CD4-positive, CD25-positive, alpha-beta regulatory T cell (primary cell): ENCODE data around the gene NPIPA1. TPM values are rescaled to one million over a fixed set of nuclear protein-coding genes. Genes with fewer than 3 reads are reported as not detected.
"Not testable (repeated sequence)": the region's sequence is repeated elsewhere in the genome, so short reads cannot be mapped to it uniquely, and the experiment has no call there.

Experiments used
- ATAC-seq, 2 donors: fragments of 150-1000 bp; cut with Tn5 transposase; one replicate each; pipeline ENCODE4 v1.10.0; 2021; ENCODE audit warnings: low read depth in 2 of 2, moderate number of reproducible peaks in 2 of 2, moderate library complexity in 1 of 2
- DNase-seq, 3 donors: peaks; one replicate each; pipeline versions ENCODE4 v3.0.0 to v3.0.0-alpha.2; 2012 to 2022; ENCODE audit warnings: mixed read lengths in 1 of 3
- H3K27ac ChIP-seq: one replicate; pipeline ENCODE4 v1.7.0; 2013; ENCODE audit warnings: mild to moderate bottlenecking, low read length; ENCODE audit not compliant: insufficient read depth, poor library complexity, severe bottlenecking
- H3K27me3 ChIP-seq: one replicate; pipeline ENCODE4 v1.7.0; 2013; ENCODE audit warnings: low read length; ENCODE audit not compliant: control insufficient read depth, insufficient read depth
- H3K36me3 ChIP-seq: one replicate; pipeline ENCODE4 v1.7.0; 2013; ENCODE audit warnings: mild to moderate bottlenecking, low read length, moderate library complexity; ENCODE audit not compliant: control insufficient read depth, insufficient read depth
- H3K4me1 ChIP-seq: 2 replicates; pipeline ENCODE4 v1.7.0; 2013; ENCODE audit warnings: mild to moderate bottlenecking, low read length; ENCODE audit not compliant: insufficient read depth, control insufficient read depth, poor library complexity, severe bottlenecking
- H3K4me3 ChIP-seq: one replicate; pipeline ENCODE4 v1.7.0; 2013; ENCODE audit warnings: low read depth, mild to moderate bottlenecking, low read length, moderate library complexity
- H3K9me3 ChIP-seq, 2 experiments: 1 replicate in 1 of 2; 2 replicates in 1 of 2; pipeline ENCODE4 v1.7.0; 2013; ENCODE audit warnings: low read length in 2 of 2, mild to moderate bottlenecking in 1 of 2, moderate library complexity in 1 of 2; ENCODE audit not compliant: control insufficient read depth in 2 of 2
- H3K27ac Mint-ChIP-seq, 3 donors: one replicate each; pipeline ENCODE4 v1.8.0; 2020 to 2022; ENCODE audit warnings: mild to moderate bottlenecking in 3 of 3, mixed read lengths in 3 of 3, moderate library complexity in 2 of 3
- H3K27me3 Mint-ChIP-seq: one replicate; pipeline ENCODE4 v1.8.0; 2022; ENCODE audit warnings: mild to moderate bottlenecking, mixed read lengths
- H3K36me3 Mint-ChIP-seq: one replicate; pipeline ENCODE4 v1.8.0; 2020; ENCODE audit warnings: mixed read lengths
- H3K4me1 Mint-ChIP-seq, 4 donors: one replicate each; pipeline ENCODE4 v1.8.0; 2020 to 2022; ENCODE audit warnings: mixed read lengths in 4 of 4, mild to moderate bottlenecking in 1 of 4
- H3K4me3 Mint-ChIP-seq, 4 donors: one replicate each; pipeline ENCODE4 v1.8.0; 2020 to 2022; ENCODE audit warnings: mild to moderate bottlenecking in 4 of 4, mixed read lengths in 4 of 4, moderate library complexity in 3 of 4
- H3K9me3 Mint-ChIP-seq, 7 donors: one replicate each; pipeline ENCODE4 v1.8.0; 2020 to 2022; ENCODE audit warnings: mixed read lengths in 7 of 7, mild to moderate bottlenecking in 3 of 7, moderate library complexity in 2 of 7
- polyA plus RNA-seq, 4 donors: library from polyadenylated mRNA; unstranded; fragments of 300-500 nt; fragmentation: Illumina TruSeq; gene quantifications; one replicate each; pipeline ENCODE4 v1.2.3, GENCODE V29; 2021
- total RNA-seq: library from RNA; stranded (reverse); gene quantifications from one replicate; pipeline ENCODE4 v1.2.3, GENCODE V29; 2022

Gene NPIPA1
- total and polyA plus RNA-seq, 5 donors from 2014 or later: 0.42 to 109 (median 1.7) TPM

GRCh38 chr16:14974656-14975417 is 37.6 kb downstream of the NPIPA1 start, which contains the start of gene PDXDC1:
Gene PDXDC1, plus strand, starts transcription at chr16:14975026. Its CDS starts 174 bp downstream, at chr16:14975200.
- peak within 1 kb of the TSS; percentile 82 for H3K4me3 ChIP-seq

DNA sequence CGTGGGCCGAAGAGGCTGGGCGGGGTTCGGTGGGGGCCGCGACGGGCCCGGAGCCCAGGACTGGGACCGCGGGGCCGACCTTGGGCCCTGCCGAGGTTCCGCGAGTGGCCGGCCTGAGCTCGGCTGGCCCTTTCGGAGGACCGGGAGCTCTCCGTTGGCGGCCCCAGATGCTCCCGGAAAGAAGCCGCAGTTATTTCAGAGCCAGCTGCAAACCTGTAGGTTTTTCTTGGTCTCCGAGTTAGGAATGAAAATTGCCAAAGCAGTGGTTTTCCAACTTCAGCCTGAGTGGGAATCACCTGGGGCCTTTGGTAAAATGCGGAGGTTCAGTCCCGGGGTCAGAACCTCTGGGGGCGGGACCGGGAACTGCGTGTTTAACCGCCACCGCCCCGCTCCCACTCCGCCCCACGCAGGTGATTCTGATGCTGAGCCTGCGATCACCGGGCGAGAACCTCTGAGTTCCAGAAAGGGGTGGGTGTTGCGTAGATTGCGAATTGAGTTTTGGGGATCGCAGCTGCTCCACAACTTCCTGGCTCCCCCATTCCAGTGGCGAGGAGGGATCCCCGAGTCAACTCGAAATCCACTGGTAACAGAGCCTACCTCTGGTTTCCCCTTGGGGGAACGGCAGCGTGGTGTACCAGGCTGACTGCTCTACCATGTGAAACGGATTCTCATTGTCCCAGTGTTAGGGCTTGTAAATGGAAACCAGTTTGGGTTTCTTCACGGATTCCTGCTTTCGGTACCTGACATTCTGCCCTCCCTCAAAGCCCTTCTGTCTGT is 38.4 kb downstream of the NPIPA1 start:
- Mint-ChIP-seq H3K27ac (peak overlapping the region in 2 of 3 donors; percentile 91 to 94), H3K4me1 (peaks cover 4 to 41% (median 26%) of the 10 kb centered on the region in 4 donors), H3K4me3 (peak overlapping the region; percentile 92 to 99 (median 96))
- H3K27ac ChIP-seq: peak overlapping the region; percentile 86
- peaks cover 11% of the 10 kb centered on the region for H3K4me1 ChIP-seq
- H3K9me3 ChIP-seq, H3K9me3 Mint-ChIP-seq, H3K27me3 Mint-ChIP-seq, H3K36me3 ChIP-seq, H3K36me3 Mint-ChIP-seq, H3K27me3 ChIP-seq: not testable (repeated sequence)
- ATAC-seq: peak in 1 of 2 donors; percentile 11
- DNase-seq: peak; percentile 63 to 66 (median 64)
- H3K4me3 ChIP-seq: peak overlapping the region; percentile 82

More at GRCh38 chr16:14974656-14975417, 37.6 kb downstream of the NPIPA1 start, which contains the start of gene PDXDC1:
- not testable (repeated sequence) for H3K36me3 Mint-ChIP-seq, H3K27me3 ChIP-seq, H3K9me3 ChIP-seq, H3K36me3 ChIP-seq, H3K9me3 Mint-ChIP-seq, H3K27me3 Mint-ChIP-seq
- H3K27ac ChIP-seq: peak within 1 kb of the TSS; percentile 86
- peak within 1 kb of the TSS; percentile 94 to 99 (median 96) for H3K4me3 Mint-ChIP-seq
- peaks cover 4 to 38% (median 22%) of the 10 kb centered on the region in 4 donors for H3K4me1 Mint-ChIP-seq
- DNase-seq (peak; percentile 98 to 100 (median 99)), ATAC-seq (peak; percentile 97 to 99)
- peaks cover 11% of the 10 kb centered on the region for H3K4me1 ChIP-seq
- H3K27ac Mint-ChIP-seq: peak within 1 kb of the TSS; percentile 43 to 97 (median 94)

DNA sequence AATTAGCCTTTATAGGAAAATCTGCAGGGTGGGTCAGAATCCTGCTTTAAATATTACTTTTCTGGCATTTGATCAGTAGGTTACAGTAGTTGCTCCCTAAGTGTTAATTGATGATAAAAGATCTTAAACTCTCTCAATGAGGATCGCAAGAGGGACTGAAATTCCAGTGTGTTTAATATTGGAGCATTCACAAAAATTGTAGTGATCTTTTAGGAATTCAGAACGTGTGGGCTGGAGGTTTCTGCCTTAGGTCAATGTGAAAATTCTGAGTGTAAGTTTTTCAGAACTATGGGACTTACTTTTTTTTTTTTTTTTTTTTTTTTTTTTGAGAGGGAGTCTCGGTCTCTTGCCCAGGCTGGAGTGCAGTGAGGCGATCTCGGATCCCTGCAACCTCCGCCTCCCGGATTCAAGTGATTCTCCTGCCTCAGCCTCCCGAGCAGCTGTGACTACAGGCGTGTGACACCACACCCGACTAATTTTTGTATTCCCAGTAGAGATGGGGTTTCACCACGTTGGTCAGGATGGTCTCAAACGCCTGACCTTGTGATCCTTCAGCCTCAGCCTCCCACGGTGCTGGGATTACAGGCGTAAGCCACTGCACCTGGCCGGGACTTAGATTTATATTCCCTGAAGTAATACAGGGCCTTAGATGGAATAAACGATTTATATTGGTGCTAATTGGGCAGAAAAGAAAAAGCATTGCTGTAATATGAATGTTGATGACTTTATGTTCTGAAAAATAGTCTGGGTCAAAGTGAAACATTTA is 39.9 kb downstream of the NPIPA1 start:
- not testable (repeated sequence) for H3K27me3 Mint-ChIP-seq, H3K27me3 ChIP-seq, H3K36me3 Mint-ChIP-seq, H3K9me3 ChIP-seq, H3K36me3 ChIP-seq, H3K27ac ChIP-seq, H3K4me3 ChIP-seq, ATAC-seq, DNase-seq, H3K9me3 Mint-ChIP-seq
- H3K4me1 ChIP-seq: peaks cover 11% of the 10 kb centered on the region
- Mint-ChIP-seq H3K4me3 (peak overlapping the region in 3 of 4 donors; percentile 8 to 99 (median 39)), H3K27ac (peak overlapping the region in 2 of 3 donors; percentile 73 to 91), H3K4me1 (peaks cover 14 to 50% (median 34%) of the 10 kb centered on the region in 4 donors)

DNA sequence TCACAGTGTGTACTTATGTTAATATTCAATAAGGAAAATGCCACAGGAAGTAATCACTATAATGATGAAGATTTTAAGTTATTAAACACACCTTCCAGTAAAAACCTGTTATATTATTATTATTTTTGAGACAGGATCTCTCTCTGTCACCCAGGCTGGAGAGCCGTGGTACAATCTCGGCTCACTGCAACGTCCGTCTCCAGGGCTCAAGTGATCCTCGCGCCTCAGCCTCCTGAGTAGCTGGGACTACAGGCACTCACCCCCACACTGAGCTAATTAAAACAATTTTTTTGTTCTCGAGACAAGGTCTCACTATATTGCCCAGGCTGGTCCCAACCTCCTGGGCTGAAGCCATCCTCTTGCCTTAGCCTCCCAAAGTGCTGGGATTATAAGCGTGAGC is 41.0 kb downstream of the NPIPA1 start:
- peaks cover 15 to 56% (median 37%) of the 10 kb centered on the region in 4 donors for H3K4me1 Mint-ChIP-seq

DNA sequence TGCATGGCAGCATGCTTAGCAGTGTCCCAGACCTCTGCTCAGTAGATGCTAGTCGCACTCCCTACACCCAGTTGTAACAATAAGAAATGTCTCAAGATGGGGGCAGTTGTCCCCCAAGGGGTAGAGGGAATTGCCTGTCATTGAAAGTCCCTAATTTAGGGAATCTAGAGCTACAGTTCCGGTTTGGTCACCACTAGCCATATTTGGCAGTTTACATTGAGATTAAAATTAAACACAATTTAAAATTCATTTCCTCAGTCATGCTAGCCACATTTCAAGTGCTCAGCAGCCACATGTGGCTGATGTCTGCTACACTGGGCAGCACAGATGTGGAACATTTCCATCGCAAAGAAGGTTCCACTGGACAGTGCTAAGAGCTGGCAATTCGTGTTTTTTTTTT is 41.7 kb downstream of the NPIPA1 start:
- not testable (repeated sequence) for DNase-seq, H3K36me3 Mint-ChIP-seq, H3K27me3 Mint-ChIP-seq, H3K4me3 ChIP-seq, H3K27me3 ChIP-seq, H3K27ac ChIP-seq, H3K9me3 ChIP-seq, ATAC-seq, H3K9me3 Mint-ChIP-seq, H3K36me3 ChIP-seq
- H3K4me1 Mint-ChIP-seq: peaks cover 20 to 59% (median 41%) of the 10 kb centered on the region in 4 donors
- peak overlapping the region in 1 of 3 donors; percentile 32 for H3K27ac Mint-ChIP-seq
- peaks cover 11% of the 10 kb centered on the region for H3K4me1 ChIP-seq
- peak overlapping the region in 1 of 4 donors; percentile 60 for H3K4me3 Mint-ChIP-seq

More for the DNA sequence above, 41.0 kb downstream of the NPIPA1 start:
- DNase-seq, H3K9me3 ChIP-seq, H3K27ac ChIP-seq, H3K27me3 Mint-ChIP-seq, H3K27me3 ChIP-seq, H3K4me3 ChIP-seq, H3K9me3 Mint-ChIP-seq, H3K27ac Mint-ChIP-seq, ATAC-seq, H3K36me3 Mint-ChIP-seq, H3K36me3 ChIP-seq: not testable (repeated sequence)
- H3K4me3 Mint-ChIP-seq: peak overlapping the region in 1 of 4 donors; percentile 60
- H3K4me1 ChIP-seq: peaks cover 11% of the 10 kb centered on the region

- not testable (repeated sequence) for DNase-seq, H3K36me3 ChIP-seq, H3K4me1 ChIP-seq, H3K9me3 Mint-ChIP-seq, H3K9me3 ChIP-seq, H3K27ac Mint-ChIP-seq, H3K4me3 Mint-ChIP-seq, ATAC-seq, H3K27me3 Mint-ChIP-seq, H3K4me3 ChIP-seq, H3K27me3 ChIP-seq, H3K27ac ChIP-seq
- Mint-ChIP-seq H3K36me3 (peaks cover 19% of the 10 kb centered on the region), H3K4me1 (peaks cover 20 to 60% (median 43%) of the 10 kb centered on the region in 4 donors)
Observed at GRCh38 chr16:14981234-14981633, 44.0 kb downstream of the NPIPA1 start.

DNA sequence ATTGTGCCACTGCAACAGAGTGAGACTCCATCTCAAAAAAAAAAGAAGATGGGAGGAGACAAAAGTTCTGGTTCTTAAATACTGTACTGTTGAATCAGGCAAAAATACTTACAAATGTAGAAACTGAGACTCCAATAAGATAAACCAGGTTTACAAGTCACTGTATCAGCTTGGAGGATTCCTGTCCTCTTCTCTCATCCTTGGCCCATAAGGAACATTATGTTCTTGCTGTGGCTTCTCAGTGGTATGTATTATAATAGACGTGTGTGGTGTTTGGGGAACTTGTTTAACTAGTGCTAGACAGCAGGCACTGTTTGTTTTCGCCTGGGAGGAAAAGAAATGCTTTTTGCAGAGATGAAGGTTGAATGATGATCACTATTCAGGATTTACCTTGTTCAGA is 45.3 kb downstream of the NPIPA1 start:
- not testable (repeated sequence) for DNase-seq, H3K27ac ChIP-seq, ATAC-seq, H3K27me3 Mint-ChIP-seq, H3K4me3 Mint-ChIP-seq, H3K4me1 ChIP-seq, H3K4me3 ChIP-seq, H3K36me3 ChIP-seq, H3K9me3 ChIP-seq, H3K27me3 ChIP-seq, H3K9me3 Mint-ChIP-seq
- H3K4me1 Mint-ChIP-seq: peaks cover 25 to 63% (median 39%) of the 10 kb centered on the region in 4 donors
- peak overlapping the region in 2 of 3 donors; percentile 15 to 16 for H3K27ac Mint-ChIP-seq
- H3K36me3 Mint-ChIP-seq: peaks cover 25% of the 10 kb centered on the region
